PC-3 (cell line): ENCODE results near the gene CD300LG. TPM values are rescaled to one million over a fixed set of nuclear protein-coding genes. Genes with fewer than 3 reads are reported as not detected.

Experiments
- ATAC-seq: fragments of 200-7000 bp; cut with Tn5 transposase; 2 replicates; pipeline ENCODE4 v1.9.1; 2020; ENCODE audit warnings: mild to moderate bottlenecking, moderate library complexity
- BruUV-seq: library from RNA; stranded (reverse); fragments of 400-500 nt; replicated peaks from 2 replicates; lab custom pipeline; 2021; lab: Mats Ljungman, UMichigan
- CTCF ChIA-PET: fragments of 300-600 bp; sonication (Branson Sonifier 250); formaldehyde crosslinking; loops from one replicate; lab custom pipeline; 2022; ENCODE audit warnings: antibody characterized with exemption; lab: Charles Lee
- POLR2A ChIA-PET: fragments of 300-600 bp; sonication (Branson Sonifier 250); formaldehyde crosslinking; loops from one replicate; lab custom pipeline; 2022; ENCODE audit warnings: antibody characterized with exemption; ENCODE audit not compliant: unreplicated experiment; lab: Charles Lee
- DNase-seq: peaks from one replicate; pipeline ENCODE4 v3.0.0-alpha.2; 2015
- H2AFZ ChIP-seq: fragments of 300-600 bp; sonication (generic); 2 replicates; pipeline ENCODE4 v1.6.0; 2016; ENCODE audit warnings: antibody characterized with exemption, low read length
- H3F3A ChIP-seq: fragments of 300-600 bp; sonication (generic); one replicate; pipeline ENCODE4 v1.6.0; 2017; ENCODE audit warnings: antibody characterized with exemption, low read length, control low read depth, mild to moderate bottlenecking; ENCODE audit not compliant: unreplicated experiment
- H3K27ac ChIP-seq: fragments of 300-600 bp; sonication (generic); 2 replicates; pipeline ENCODE4 v1.5.1; 2016; ENCODE audit warnings: mild to moderate bottlenecking, low read length
- H3K27me3 ChIP-seq: fragments of 300-600 bp; sonication (generic); 2 replicates; pipeline ENCODE4 v1.6.1; 2016; ENCODE audit warnings: low read length, mixed read lengths
- H3K36me3 ChIP-seq: fragments of 300-600 bp; sonication (generic); 2 replicates; pipeline ENCODE4 v1.6.1; 2016; ENCODE audit warnings: low read depth, mixed run types, low read length, mixed read lengths
- H3K4me1 ChIP-seq: fragments of 300-600 bp; sonication (generic); 2 replicates; pipeline ENCODE4 v1.5.1; 2016; ENCODE audit warnings: low read length; ENCODE audit not compliant: insufficient read depth
- H3K4me2 ChIP-seq: fragments of 300-600 bp; sonication (generic); 2 replicates; pipeline ENCODE4 v1.6.0; 2016; ENCODE audit warnings: low read length
- H3K4me3 ChIP-seq: fragments of 300-600 bp; sonication (generic); 2 replicates; pipeline ENCODE4 v1.5.1; 2016; ENCODE audit warnings: mild to moderate bottlenecking, low read length, mixed read lengths
- H3K79me2 ChIP-seq: fragments of 300-600 bp; sonication (generic); 2 replicates; pipeline ENCODE4 v1.6.1; 2017; ENCODE audit warnings: low read length, mixed read lengths
- H3K9ac ChIP-seq: fragments of 300-600 bp; sonication (generic); 2 replicates; pipeline ENCODE4 v1.6.0; 2016; ENCODE audit warnings: mild to moderate bottlenecking, low read length
- H3K9me2 ChIP-seq: fragments of 300-600 bp; sonication (generic); replicated peaks from 2 replicates; pipeline ENCODE4 v1.6.1; 2016; ENCODE audit warnings: mixed run types, low read length, mixed read lengths
- H3K9me3 ChIP-seq: fragments of 300-600 bp; sonication (generic); 2 replicates; pipeline ENCODE4 v1.6.1; 2016; ENCODE audit warnings: low read length, mixed read lengths
- H4K20me1 ChIP-seq: fragments of 300-600 bp; sonication (generic); 2 replicates; pipeline ENCODE4 v1.6.1; 2016; ENCODE audit warnings: low read length, mixed read lengths
- CTCF ChIP-seq: fragments of 300-600 bp; sonication (generic); conservative IDR thresholded peaks from 2 replicates; pipeline ENCODE4 v1.5.1; 2017; ENCODE audit warnings: antibody characterized with exemption, low read depth, mild to moderate bottlenecking, low read length
- EZH2 ChIP-seq: fragments of 300-600 bp; sonication (generic); IDR thresholded peaks from one replicate; pipeline ENCODE4 v1.6.1; 2017; ENCODE audit warnings: antibody characterized with exemption, mild to moderate bottlenecking, low read length; ENCODE audit not compliant: unreplicated experiment
- EZH2phosphoT487 ChIP-seq: fragments of 300-600 bp; sonication (generic); IDR thresholded peaks from 2 replicates; pipeline ENCODE4 v1.6.1; 2018; ENCODE audit warnings: mild to moderate bottlenecking, antibody characterized with exemption, low read length, borderline replicate concordance
- intact Hi-C: fragments of 100-400 bp; cut with micrococcal nuclease; formaldehyde crosslinking; loops from 2 replicates; pipeline ENCODE4 v1.9.0; 2023
- total RNA-seq: library from RNA; depleted of rRNA; stranded (reverse); fragments of >200 nt; gene quantifications from 2 replicates; pipeline ENCODE4 v1.2.3, GENCODE V29; 2014

CD300LG gene
- total RNA-seq, 1 experiment from 2014 or later: not detected

- no peaks in the 10 kb centered on the region for H3K36me3 ChIP-seq
- H3K79me2 ChIP-seq: no peaks in the 10 kb centered on the region
- BruUV-seq: no TSS peak
- H3K9me2 ChIP-seq: no peaks in the 10 kb centered on the region
- peak overlapping the region; percentile 62 for H3K4me3 ChIP-seq
- peak overlapping the region; percentile 77 for H3K4me2 ChIP-seq
- no peaks in the 10 kb centered on the region for H3K9me3 ChIP-seq
- 0 out of 2 replicates have a peak, but pooled peaks cover 5% of the 10 kb centered on the region for H3K4me1 ChIP-seq
- no peaks in the 10 kb centered on the region for H4K20me1 ChIP-seq
- ChIA-PET POLR2A (no interaction called here), CTCF (no interaction called here)
- H3K27me3 ChIP-seq: peaks cover 10% of the 10 kb centered on the region
- no peak overlapping the region for H3K27ac ChIP-seq
- H3F3A ChIP-seq: no peaks in the 10 kb centered on the region
- intact Hi-C loops: no loop called here
- H3K9ac ChIP-seq: no peak overlapping the region
- ATAC-seq (peak; percentile 9; the same call in 1 of the 2 replicates), DNase-seq (no peak)
- no peak for TF ChIP-seq EZH2phosphoT487
- TF ChIP-seq EZH2: no peak
- no peak for TF ChIP-seq CTCF
- peak overlapping the region; percentile 79 for H2AFZ ChIP-seq
Observed at GRCh38 chr17:43900858-43901754, 54.1 kb downstream of the CD300LG start.

DNA sequence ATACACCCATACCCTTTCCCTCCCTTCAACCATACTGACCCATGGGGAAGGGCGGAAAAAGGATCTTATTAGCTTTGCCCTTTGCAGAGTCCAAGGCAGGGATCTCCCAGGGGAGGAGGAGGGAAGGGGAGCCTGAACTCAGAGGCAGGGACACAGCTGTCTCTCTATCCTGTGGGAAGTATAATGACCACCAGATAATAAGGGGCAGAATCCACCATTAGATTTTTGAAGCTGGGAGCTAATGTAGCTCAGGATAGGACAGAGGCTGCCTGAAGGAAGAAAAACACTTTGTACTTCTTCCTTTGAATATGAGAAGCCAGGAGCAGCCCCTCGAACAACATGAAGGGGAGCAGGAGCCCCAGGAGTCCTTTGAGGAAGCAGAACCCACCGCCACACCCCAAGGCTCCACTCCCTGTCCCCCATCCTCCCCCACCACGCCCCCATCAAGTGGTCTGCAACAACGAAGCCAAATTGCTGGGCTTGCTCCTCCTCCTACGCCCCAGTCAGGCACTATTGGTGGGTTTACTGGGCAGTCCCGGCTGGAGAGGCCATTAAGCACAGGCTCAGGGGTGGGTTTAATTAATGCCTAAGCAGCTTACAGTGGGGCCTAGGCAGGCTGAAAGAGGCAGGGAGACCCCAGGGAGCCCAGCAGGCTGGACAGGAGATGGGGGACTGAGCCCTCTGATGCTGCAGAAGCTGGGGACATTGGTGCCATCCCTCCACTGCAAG lies 55.0 kb downstream of the CD300LG start:
- H3K4me3 ChIP-seq: no peak overlapping the region
- no peak overlapping the region for H3K27ac ChIP-seq
- no peaks in the 10 kb centered on the region for H3K36me3 ChIP-seq
- ChIA-PET CTCF (no interaction called here), POLR2A (no interaction called here)
- no peaks in the 10 kb centered on the region for H4K20me1 ChIP-seq
- H3K9ac ChIP-seq: no peak overlapping the region
- no peak for ATAC-seq
- H3K4me1 ChIP-seq: 0 out of 2 replicates have a peak, but pooled peaks cover 5% of the 10 kb centered on the region
- H3K27me3 ChIP-seq: peaks cover 19% of the 10 kb centered on the region
- no peak for DNase-seq
- no peak for TF ChIP-seq EZH2
- TF ChIP-seq EZH2phosphoT487: no peak
- no peak for TF ChIP-seq CTCF
- H3K79me2 ChIP-seq: no peaks in the 10 kb centered on the region
- intact Hi-C loops: no loop called here
- no peak overlapping the region for H3K4me2 ChIP-seq
- BruUV-seq: no TSS peak
- H2AFZ ChIP-seq: no peak overlapping the region
- no peaks in the 10 kb centered on the region for H3K9me3 ChIP-seq
- no peaks in the 10 kb centered on the region for H3F3A ChIP-seq
- H3K9me2 ChIP-seq: no peaks in the 10 kb centered on the region
